ENCODE data around the gene PSTPIP1.

- TF ChIP-seq CTCF (IDR thresholded peaks at IDR 0.05): no peak
- no peak for TF ChIP-seq SP1 (CRISPR knock-in tag; conservative IDR thresholded peaks at IDR 0.05)
- TF ChIP-seq NR2C2 (CRISPR knock-in tag; IDR thresholded peaks at IDR 0.05): no peak
- no peak for TF ChIP-seq ATF6 (CRISPR knock-in tag; IDR thresholded peaks at IDR 0.05)
- no peak for TF ChIP-seq HMGXB4 (CRISPR knock-in tag; IDR thresholded peaks at IDR 0.05)
- TF ChIP-seq HMGA2 (CRISPR knock-in tag; IDR thresholded peaks at IDR 0.05): no peak
- TF ChIP-seq FOXK1 (CRISPR knock-in tag; IDR thresholded peaks at IDR 0.05): no peak
- TF ChIP-seq E2F4 (CRISPR knock-in tag; IDR thresholded peaks at IDR 0.05; ENCODE audit: borderline replicate concordance, low read depth): no peak
- no peak for TF ChIP-seq IRF2 (CRISPR knock-in tag; IDR thresholded peaks at IDR 0.05; ENCODE audit: borderline replicate concordance, low read depth)
- TF ChIP-seq USF1 (CRISPR knock-in tag; IDR thresholded peaks at IDR 0.05): no peak
- TF ChIP-seq ZSCAN18 (CRISPR knock-in tag; IDR thresholded peaks at IDR 0.05): no peak
- TF ChIP-seq ZNF317 (CRISPR knock-in tag; IDR thresholded peaks at IDR 0.05; ENCODE audit: borderline replicate concordance, low read depth): no peak
Measured at GRCh38 chr15:77044228-77045042, 49.5 kb downstream of the PSTPIP1 start.

Measured in WTC11 (cell line).